ENCODE measurements around the gene ICA1.

Gene ICA1

DNA sequence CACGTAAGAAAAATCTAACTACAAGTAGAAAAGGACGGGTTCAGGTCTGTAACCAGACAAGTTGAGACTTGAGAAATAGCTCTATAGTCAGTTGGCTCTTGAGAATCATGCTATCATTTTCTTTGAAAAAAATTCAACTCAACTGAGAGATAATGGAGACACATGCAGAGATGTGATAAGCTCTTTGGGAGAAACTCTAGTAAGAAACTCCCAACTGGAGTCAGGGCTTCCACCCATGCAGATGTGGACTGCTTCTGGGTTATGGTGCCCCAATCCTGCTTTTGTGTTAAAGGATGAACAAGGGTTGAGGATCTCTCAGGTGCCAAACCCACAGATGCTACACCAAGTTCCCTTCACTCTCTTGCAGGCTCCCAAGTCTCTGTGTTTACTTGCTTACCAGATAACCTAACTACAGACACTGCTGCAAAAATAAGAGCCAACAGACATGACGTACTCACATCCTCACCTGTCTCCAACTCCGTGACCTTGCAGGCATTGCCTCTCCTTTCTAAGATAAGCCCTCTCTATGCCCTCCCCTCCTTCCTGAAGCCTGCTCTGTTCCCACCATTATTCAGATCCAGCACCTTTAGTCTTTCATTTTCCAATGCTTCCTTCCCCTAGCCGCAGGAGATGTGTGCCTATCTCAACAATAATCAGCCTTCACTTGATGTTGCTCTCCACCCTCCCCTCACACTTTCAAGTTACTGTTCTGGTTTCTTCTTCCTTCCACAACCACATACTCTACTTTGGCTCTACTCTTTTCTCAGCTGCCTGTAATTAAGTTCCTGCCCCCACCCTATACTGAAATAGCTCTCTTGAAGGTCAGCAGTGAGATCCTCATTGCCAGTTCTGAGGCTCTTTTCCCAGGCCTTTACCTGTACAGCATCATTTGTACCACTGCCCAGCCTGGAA lies 130.0 kb downstream of the ICA1 start:
- no peak for DNase-seq (ENCODE audit: low read depth in 2 of 2)

DNA sequence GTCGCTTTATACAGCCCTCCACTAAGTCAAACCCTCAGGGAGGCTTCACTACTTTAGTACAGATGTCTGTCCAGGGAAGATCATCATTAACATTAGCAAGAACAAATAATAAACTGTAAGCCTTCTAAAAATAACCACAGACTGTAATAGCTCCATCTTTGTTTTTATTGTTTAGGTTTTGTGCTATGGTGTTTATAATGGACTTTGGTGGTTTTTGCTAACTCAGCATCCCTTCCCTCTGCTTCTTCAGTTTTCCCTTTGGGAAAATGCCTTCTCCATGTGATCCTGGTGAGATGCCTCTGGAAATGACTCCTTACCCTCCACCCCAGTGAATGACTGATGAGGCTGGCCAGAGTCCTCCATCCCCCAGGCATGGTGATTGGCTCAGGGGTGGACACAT lies 131.3 kb downstream of the ICA1 start:
- DNase-seq (ENCODE audit: low read depth in 2 of 2): no peak

DNA sequence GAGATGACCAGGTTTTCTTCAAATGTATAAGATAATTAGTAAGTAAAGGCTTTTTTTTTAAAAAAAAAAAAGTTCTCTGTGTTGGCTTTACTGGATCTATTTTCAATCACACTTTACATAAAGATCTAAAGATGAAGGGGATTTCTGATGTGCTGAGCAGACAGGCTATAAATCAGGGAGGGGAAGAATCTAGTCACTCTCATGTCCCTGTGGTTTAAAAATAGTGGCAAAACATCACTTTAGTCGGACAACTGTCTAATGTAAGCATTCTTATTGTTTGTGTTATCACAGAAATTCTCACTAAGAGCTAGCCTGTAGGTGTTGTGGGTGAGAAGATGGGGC lies 132.7 kb downstream of the ICA1 start:
- DNase-seq (ENCODE audit: low read depth in 2 of 2): no peak

DNA sequence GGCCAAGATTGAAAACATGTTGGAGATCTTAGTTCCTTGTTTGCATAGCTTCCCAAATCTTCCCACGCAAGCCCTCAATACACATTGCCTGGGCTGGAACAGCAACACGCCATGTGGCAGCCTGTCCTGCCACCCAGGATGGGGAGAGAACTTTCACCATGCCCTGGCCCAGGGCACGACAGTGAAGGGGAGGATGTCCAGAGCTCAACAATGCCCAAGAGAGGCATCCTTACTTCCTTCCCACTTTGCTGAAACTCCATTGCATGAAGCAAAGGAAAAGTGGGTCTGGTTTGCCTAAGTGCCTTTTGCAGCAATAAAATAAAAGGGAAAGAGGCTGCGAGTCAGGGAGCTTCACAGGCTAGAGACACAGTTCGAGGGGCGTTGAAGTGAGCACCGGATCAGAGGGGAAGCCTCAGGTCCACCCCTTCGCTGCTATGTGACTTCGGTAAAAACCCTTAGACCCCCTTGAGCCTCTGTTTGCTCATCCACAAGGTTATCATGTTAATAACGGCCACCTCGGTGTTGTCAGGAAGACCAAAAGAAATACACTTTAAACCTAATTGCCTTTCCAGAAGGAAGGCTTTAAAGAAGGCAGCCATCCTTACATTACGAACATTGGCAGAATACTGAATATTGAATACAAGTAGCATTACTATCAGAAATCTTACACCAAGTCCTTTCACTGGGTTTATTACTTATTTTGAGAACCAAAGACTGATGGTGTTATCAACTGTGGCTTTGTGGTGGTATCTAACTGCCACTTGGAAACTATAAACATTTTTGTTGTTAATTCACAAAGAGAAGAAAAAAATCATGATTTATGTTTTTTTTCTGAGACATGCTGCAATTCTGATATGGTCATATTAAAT lies 133.3 kb downstream of the ICA1 start:
- no peak for DNase-seq (ENCODE audit: low read depth in 2 of 2)

DNA sequence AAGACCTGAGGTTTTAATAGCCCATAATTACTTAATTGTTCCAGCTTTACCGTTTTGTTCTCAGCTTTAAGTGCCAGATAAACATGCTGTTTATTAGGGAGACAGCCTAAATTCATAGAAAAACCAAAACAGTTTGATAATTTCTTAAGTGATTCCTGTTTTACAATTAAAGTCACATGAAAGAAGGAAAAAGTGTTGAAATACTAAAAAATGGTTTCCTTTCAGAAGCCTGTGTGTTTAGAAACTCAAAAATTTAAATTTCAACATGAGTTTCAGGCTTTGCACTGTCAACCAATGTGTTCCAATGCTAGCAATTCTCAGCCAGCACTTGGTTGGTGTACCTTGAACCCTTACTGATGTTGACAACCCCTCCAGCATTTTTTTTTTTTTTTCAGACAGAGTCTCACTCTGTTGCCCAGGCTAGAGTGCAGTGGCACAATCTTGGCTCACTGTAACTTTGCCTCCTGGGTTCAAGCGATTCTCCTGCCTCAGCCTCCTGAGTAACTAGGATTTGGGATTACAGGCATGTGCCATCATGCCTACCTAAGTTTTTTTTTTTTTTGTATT lies 135.3 kb downstream of the ICA1 start:
- DNase-seq (ENCODE audit: low read depth in 2 of 2): no peak

DNA sequence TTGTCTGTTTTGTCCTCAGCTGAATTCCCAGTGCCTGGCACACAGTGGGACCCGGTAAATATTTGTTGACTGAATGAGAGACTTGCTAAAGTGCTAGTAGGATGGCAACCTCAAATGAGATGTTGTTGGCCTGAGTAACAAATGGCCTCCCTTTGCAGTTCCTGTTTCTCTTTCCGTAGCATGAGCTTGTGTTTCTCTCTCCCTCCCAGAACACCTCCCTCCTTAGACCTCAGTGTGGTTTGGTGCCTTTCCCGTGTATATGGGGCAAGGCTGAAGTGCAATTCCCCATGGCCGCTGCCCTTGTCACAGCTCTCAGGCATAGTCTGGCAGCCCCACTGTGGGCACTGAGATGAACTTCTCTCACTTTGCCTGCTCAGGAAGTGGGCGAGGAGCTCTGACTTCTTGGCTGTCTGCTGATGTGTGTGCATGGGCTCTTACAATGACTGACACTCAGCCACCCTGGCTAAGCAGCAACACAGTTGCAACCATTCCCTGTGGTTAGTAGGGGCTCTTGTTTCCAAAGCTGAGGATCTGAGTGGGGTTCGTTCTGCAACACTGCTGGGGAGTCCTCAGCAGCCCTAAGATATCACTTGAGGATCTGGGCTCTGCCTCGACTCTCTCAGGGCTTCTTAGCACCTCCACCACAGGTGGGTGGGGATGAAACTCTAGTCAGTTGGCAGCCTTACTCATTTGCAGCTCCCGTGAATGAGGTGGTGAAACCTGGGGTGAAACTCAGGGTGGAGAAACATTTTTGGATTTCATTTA lies 136.1 kb downstream of the ICA1 start:
- peak; percentile 58 to 62 for DNase-seq (ENCODE audit: low read depth in 2 of 2)

DNA sequence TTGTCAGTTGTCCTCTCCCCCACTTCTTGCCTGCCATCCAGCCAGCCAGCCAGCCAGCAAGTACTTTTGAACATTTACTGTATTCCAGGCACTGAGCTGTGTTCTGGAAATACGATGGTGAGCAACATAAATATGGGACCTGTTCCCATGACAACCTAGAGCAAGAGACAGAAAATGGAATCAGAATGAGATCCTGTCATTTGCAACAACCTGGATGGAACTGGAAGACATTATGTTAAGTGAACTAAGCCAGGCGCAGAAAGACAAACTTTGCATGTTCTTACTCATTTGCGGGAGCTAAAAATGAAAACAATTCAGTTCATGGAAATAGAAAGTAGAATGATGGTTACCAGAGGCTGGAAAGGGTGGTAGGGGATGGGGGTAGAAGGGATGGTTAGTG lies 140.7 kb downstream of the ICA1 start:
- DNase-seq (ENCODE audit: low read depth in 2 of 2): no peak

DNA sequence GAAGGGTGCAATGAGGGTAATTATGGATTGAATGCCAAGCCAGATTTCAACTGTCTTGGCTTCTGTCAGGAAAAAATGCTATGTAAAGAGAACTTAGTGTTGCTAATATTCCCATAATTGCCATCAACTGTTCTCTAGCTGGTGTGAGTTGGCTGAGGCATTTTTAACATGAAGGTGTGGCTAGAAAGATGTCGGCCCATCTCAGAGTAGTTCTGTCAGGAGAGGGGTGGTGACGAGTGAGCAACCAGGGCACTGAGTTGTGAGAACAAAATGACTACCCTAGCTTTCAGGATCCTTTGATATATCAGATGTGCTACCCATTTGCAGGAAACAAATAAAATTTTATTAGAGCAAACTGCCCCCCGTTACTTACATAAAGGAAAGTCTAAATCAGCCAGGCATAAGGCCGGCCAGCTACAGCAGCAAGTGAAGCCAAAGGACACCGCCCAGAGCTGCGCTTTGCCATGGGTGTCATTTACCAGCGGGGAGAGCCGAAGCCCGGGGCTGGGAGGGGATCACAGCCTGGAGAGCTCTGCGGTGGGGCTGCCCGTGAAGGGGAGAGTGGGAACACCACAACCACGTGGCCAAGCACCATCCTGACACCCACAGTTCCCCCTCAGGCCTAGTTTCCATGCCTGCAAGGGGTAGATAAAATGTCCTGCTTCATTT lies 141.4 kb downstream of the ICA1 start:
- DNase-seq (ENCODE audit: low read depth in 2 of 2): no peak

DNA sequence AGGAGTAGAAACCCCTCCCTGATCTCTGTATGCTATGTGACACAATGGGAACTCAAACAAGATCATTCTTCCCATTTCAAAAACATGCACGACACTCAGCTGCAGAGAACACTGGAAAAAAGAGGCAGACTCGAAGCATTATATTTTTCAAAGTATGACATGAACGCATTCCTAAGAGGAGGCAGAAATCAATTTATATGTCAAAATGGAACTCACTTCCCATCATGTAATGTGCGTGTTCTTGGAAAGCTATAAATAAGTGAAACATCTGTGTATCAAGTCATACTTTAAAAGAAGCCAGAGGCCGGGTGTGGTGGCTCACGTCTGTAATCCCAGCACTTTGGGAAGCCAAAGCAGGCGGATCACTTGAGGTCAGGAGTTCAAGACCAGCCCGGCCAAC lies 142.7 kb downstream of the ICA1 start:
- no peak for DNase-seq (ENCODE audit: low read depth in 2 of 2)

DNA sequence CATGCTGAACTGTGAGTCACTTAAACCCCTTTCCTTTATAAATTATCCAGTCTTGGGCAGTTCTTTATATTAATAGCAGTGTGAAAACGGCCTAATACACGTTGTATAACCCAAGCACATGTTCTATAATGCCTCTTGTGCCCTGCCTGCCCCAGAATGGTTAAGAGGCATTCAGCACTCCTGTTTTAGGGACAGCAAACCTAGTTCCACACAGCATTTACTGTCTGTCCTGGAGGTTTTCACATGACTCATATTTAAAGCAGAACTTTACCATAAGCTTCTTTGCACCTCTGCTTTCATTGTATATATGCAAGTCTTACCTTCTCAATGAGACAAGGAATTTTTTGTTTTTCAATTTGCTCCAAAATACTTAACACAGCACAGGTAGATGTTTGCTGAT lies 144.8 kb downstream of the ICA1 start:
- no peak for DNase-seq (ENCODE audit: low read depth in 2 of 2)

DNA sequence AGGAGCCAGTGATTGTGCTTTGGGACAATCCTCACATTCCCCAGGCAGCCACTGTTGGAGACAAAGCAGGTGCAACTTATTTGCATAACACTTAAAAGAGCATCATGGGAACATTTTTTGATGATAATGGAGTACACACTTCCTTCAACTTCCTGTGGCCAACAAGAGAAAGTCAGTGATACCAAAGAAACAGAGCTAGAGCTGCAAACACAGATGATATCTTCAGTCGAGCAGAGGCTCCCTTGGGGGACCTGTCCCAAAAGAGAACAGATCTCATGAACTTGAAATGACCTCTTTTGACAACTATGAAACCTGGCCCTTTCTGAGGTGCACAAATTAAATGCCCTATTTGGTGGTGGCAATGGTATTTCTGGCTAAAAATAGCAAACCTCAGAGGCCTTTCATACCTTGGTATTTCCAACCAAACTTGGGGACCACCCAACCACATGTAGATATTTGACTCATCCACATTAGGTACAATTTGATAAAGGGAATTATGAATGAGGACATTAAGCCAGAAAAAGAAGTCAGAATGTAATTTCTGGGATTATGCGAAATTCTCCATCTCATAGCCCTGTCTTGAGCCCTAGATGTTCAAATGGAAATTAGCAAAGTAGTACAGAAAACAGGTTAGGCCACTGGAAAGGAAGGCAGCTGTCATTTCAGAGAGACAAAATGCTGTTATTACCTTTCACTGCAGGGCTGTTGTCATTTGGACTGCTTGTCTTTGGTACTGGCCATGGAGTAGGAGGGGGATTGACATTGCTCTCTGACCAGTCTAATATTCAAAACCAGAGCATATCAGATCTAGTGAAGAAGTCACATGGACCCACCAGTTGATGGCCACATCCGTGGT lies 146.2 kb downstream of the ICA1 start:
- DNase-seq (ENCODE audit: low read depth in 2 of 2): no peak

DNA sequence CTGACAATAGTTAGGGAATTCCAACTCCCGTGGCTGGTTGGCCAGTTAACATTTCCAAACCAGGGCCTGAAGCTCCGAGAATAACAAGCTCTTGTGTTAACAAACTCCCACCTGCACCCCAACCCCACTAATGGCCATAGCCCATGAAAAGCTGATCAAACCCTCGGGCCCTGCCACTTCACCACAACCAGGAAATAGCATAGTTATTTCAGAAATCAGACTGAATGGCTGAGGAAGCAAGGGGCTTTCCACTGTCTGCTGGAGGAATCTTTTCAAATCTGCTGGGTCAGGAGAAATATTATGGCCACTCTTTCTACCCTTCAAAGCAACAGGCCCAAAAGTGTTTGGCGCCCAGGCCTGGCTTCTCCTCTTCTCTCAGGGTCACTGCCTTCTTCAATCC lies 147.8 kb downstream of the ICA1 start:
- no peak for DNase-seq (ENCODE audit: low read depth in 2 of 2)

DNA sequence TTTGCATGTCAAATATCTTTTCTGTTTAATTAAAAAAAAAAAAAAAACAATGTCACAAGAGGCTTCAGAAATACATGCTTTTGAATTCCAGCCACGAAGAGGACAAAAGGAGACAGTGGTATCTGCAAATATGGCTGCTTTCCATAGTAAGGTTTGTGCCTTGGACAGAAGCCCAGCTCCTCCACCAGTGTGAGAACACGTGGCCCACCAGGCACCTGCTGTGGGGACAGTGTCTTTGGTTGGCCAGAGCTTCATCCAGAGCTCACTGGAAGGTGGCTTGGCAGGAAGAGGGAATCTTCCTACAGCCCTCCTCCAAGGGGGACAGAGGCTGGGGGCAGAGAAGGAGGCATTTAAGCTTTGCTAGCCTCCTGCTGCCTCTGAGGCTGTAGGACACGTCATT lies 148.8 kb downstream of the ICA1 start:
- DNase-seq (ENCODE audit: low read depth in 2 of 2): no peak

DNA sequence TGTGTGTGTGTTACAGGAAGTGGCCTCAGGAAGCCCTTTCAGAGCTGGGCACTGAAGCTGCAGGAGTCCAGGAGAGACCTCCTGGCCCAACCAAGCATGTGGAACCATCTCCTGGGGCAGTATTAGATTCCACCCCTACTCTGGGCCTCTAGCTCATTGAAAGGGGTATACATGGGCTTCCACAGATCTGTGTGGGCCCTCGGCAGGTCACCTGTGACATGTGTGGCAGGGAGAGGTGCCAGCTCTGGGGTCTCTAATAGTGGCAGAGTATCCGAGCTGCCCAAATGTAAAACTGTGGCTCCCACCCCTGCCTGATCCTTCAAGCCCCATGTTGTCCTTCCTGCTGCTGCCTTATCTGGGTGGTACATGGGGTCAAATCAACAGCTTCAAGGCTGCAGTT lies 149.3 kb downstream of the ICA1 start:
- no peak for DNase-seq (ENCODE audit: low read depth in 2 of 2)

DNA sequence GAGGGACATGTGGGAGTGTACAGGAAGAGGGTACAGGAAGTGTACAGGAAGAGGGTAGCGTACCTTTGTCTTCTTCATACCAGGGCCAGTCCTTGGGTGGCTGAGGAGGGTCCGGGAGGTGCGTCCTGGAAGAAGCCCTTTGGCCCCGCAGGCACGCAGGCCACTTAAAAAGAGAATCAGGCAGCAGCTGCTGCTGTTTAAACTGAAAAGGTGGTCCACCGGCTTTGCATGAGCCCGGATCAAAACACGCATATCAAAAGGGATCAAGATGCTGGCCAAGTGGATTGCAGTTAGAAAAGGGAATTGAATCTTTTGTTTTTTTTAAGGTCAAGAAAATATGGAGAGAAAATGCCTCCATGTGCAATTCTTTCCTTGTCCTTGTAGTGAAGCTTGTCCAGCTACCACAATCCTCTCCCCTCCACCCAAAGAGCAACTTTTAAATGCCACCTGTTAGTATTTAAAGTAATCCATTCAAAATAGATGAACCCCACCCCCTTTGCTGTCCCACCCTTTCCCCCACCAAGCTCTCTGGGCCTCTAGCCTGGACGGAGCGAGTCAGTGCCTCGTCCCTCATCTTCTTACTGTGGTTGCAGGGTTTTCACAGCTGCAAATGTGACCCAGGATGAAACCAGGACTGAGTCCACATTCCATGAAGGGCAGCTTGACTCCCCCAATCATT lies 150.5 kb downstream of the ICA1 start:
- DNase-seq (ENCODE audit: low read depth in 2 of 2): no peak

DNA sequence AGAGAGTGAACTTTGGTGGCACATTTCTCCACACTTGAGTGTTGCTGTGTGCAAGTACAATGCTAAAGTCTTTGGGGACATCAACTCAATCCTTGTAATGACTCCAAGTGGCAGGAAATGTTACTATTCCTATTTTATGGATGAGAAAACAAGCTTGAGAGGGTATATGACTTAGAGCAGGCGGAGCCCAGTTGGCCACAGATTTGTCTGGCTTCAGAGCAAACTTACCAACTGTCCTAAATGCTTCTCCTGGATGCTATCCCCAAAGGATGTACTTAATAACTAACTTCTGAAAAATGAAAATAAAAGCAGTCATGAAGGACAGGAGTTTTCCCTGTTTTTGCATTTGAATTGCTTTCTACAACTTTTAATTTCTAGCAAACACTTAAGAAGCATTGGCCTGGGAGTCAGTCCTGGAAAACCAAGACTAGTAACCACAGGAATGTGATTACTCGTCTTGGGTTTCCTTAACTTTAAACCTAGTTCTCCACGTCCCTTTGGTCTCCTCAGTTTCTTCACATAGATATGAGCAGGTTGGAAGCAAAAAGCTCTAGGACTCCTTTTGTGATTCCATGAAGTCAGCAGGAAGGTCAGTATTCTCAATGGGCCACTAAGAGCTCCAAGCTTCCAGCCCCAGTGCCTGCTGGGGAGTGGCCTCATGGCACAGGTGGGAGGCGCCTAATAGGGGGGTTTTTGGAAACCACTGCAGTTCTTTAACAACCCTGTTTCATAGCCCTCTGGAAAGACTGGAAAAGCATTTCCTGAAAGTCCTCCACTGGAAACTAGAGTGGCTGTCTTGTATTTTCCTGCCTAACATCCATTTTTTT lies 152.6 kb downstream of the ICA1 start:
- DNase-seq (ENCODE audit: low read depth in 2 of 2): no peak

DNA sequence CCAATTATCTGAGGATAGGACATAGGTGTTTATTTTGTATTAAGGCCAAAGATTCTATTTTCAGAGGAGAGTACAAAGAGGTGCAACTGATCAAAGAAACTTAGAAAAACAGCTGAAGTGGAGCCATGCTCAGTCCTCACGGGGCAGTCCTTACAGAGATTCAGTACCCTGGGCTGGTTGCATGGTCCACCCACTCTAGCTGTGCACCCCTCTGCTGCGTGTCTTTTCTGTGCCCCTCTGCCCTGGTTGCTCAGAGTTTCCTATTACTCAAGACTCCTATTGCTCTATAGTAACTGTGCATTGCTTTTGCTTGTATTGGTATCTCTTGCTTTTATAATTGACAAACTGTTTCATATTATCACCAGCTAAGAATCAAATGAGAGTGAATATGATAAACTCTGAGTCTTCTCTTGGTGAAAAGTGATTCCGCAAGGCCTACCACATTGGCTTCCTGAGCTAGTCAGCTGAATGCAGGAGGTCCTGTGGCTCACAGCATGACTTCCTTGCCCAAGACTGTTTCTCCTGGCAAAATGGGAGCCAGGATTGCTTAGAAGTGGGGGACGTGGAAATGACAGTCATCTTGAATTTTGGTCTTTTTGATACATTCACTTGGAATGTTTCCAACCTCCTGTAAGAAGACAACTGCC lies 156.4 kb downstream of the ICA1 start:
- no peak for DNase-seq (ENCODE audit: low read depth in 2 of 2)

DNA sequence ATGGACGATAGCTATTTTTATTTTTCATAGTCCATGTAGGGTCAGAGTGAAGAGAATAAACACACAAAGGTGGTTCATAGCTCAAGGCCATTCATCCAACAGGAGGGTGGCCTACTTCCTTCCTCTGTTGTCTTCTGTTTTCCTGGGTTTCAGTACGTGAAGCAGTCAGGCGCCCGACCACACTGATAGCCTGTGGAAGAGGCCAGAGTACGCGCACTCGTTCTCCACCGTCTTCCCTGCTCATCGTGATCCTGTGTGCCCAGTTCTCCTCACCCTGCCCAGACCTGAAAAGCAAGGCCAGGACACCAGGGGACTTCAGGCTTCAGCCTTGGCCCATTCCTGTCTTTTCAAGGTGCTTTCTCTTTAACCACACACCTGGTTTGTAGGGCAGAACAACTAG lies 158.7 kb downstream of the ICA1 start:
- no peak for DNase-seq (ENCODE audit: low read depth in 2 of 2)
